Measurements from ENCODE around the gene RAD52.

DNA sequence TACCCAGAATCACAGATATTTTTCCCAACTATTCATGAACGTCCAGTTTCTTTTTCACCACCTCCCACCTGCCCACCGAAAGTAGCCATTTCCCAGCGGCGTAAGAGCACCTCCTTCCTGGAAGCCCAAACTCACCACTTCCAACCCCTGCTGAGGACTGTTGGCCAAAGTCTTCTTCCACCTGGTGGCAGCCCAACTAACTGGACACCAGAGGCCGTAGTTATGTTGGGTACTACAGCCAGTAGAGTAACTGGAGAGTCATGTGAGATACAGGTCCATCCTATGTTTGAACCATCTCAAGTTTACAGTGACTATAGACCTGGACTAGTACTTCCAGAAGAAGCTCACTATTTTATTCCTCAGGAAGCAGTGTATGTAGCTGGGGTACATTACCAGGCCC lies 81.6 kb downstream of the RAD52 start:
- TF ChIP-seq, protein P1, sequence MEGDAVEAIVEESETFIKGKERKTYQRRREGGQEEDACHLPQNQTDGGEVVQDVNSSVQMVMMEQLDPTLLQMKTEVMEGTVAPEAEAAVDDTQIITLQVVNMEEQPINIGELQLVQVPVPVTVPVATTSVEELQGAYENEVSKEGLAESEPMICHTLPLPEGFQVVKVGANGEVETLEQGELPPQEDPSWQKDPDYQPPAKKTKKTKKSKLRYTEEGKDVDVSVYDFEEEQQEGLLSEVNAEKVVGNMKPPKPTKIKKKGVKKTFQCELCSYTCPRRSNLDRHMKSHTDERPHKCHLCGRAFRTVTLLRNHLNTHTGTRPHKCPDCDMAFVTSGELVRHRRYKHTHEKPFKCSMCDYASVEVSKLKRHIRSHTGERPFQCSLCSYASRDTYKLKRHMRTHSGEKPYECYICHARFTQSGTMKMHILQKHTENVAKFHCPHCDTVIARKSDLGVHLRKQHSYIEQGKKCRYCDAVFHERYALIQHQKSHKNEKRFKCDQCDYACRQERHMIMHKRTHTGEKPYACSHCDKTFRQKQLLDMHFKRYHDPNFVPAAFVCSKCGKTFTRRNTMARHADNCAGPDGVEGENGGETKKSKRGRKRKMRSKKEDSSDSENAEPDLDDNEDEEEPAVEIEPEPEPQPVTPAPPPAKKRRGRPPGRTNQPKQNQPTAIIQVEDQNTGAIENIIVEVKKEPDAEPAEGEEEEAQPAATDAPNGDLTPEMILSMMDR (IDR thresholded peaks at IDR 0.05; ENCODE audit: poor library complexity, severe bottlenecking), result no peak
- no peak for TF ChIP-seq RAD21 (conservative IDR thresholded peaks at IDR 0.05)
- TF ChIP-seq EP300 (conservative IDR thresholded peaks at IDR 0.05; ENCODE audit: poor library complexity, severe bottlenecking), result no peak
- TF ChIP-seq EZH2 (IDR thresholded peaks at IDR 0.05; ENCODE audit: borderline replicate concordance, insufficient read depth, low read length, poor library complexity, severe bottlenecking), result no peak
- TF ChIP-seq, protein P2, sequence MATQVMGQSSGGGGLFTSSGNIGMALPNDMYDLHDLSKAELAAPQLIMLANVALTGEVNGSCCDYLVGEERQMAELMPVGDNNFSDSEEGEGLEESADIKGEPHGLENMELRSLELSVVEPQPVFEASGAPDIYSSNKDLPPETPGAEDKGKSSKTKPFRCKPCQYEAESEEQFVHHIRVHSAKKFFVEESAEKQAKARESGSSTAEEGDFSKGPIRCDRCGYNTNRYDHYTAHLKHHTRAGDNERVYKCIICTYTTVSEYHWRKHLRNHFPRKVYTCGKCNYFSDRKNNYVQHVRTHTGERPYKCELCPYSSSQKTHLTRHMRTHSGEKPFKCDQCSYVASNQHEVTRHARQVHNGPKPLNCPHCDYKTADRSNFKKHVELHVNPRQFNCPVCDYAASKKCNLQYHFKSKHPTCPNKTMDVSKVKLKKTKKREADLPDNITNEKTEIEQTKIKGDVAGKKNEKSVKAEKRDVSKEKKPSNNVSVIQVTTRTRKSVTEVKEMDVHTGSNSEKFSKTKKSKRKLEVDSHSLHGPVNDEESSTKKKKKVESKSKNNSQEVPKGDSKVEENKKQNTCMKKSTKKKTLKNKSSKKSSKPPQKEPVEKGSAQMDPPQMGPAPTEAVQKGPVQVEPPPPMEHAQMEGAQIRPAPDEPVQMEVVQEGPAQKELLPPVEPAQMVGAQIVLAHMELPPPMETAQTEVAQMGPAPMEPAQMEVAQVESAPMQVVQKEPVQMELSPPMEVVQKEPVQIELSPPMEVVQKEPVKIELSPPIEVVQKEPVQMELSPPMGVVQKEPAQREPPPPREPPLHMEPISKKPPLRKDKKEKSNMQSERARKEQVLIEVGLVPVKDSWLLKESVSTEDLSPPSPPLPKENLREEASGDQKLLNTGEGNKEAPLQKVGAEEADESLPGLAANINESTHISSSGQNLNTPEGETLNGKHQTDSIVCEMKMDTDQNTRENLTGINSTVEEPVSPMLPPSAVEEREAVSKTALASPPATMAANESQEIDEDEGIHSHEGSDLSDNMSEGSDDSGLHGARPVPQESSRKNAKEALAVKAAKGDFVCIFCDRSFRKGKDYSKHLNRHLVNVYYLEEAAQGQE (IDR thresholded peaks at IDR 0.05; ENCODE audit: borderline replicate concordance), result no peak

Measured in neural cell (in vitro differentiated cells).